Measurements from ENCODE around the gene GNG7.
A peak's percentile ranks its signal among the peaks of the same experiment; 100 is the strongest.
"Not testable (repeated sequence)": the region's sequence is repeated elsewhere in the genome, so short reads cannot be mapped to it uniquely, and the experiment has no call there.

Gene GNG7

GRCh38 chr19:2553510-2553909 is 149.0 kb downstream of the GNG7 start:
- H3K4me3 Mint-ChIP-seq: no peak overlapping the region
- no peaks in the 10 kb centered on the region for H3K36me3 Mint-ChIP-seq
- no peaks in the 10 kb centered on the region for H3K27me3 Mint-ChIP-seq
- peaks cover 18% of the 10 kb centered on the region for H3K4me1 Mint-ChIP-seq (ENCODE audit: low read depth)
- no peaks in the 10 kb centered on the region for H3K9me3 Mint-ChIP-seq (ENCODE audit: low read depth)
- H3K27ac Mint-ChIP-seq: no peak overlapping the region

GRCh38 chr19:2552859-2553258 is 149.6 kb downstream of the GNG7 start:
- H3K9me3 Mint-ChIP-seq (ENCODE audit: low read depth): no peaks in the 10 kb centered on the region
- peaks cover 18% of the 10 kb centered on the region for H3K4me1 Mint-ChIP-seq (ENCODE audit: low read depth)
- H3K27me3 Mint-ChIP-seq: no peaks in the 10 kb centered on the region
- H3K27ac Mint-ChIP-seq: peak overlapping the region; percentile 22
- H3K4me3 Mint-ChIP-seq: peak overlapping the region; percentile 69
- H3K36me3 Mint-ChIP-seq: no peaks in the 10 kb centered on the region

GRCh38 chr19:2551864-2552185 is 150.7 kb downstream of the GNG7 start:
- no peaks in the 10 kb centered on the region for H3K9me3 Mint-ChIP-seq (ENCODE audit: low read depth)

GRCh38 chr19:2551172-2551863 is 151.2 kb downstream of the GNG7 start:
- Mint-ChIP-seq H3K9me3 (ENCODE audit: low read depth) (no peaks in the 10 kb centered on the region), H3K27ac (no peak overlapping the region), H3K4me1 (ENCODE audit: low read depth) (peaks cover 16% of the 10 kb centered on the region), H3K4me3 (no peak overlapping the region), H3K36me3 (no peaks in the 10 kb centered on the region), H3K27me3 (no peaks in the 10 kb centered on the region)

More at GRCh38 chr19:2551864-2552185, 150.7 kb downstream of the GNG7 start:
- peak overlapping the region; percentile 54 for H3K27ac Mint-ChIP-seq
- no peaks in the 10 kb centered on the region for H3K27me3 Mint-ChIP-seq
- no peaks in the 10 kb centered on the region for H3K36me3 Mint-ChIP-seq
- H3K4me1 Mint-ChIP-seq (ENCODE audit: low read depth): peaks cover 16% of the 10 kb centered on the region
- no peak overlapping the region for H3K4me3 Mint-ChIP-seq

- Mint-ChIP-seq H3K27ac (no peak overlapping the region), H3K4me1 (ENCODE audit: low read depth) (peaks cover 16% of the 10 kb centered on the region), H3K4me3 (no peak overlapping the region), H3K36me3 (no peaks in the 10 kb centered on the region), H3K9me3 (ENCODE audit: low read depth) (no peaks in the 10 kb centered on the region), H3K27me3 (no peaks in the 10 kb centered on the region)
Observed at GRCh38 chr19:2550431-2551171, 151.9 kb downstream of the GNG7 start.

GRCh38 chr19:2549701-2550191 is 152.7 kb downstream of the GNG7 start:
- H3K4me1 Mint-ChIP-seq (ENCODE audit: low read depth): peaks cover 16% of the 10 kb centered on the region
- H3K4me3 Mint-ChIP-seq: no peak overlapping the region
- H3K27me3 Mint-ChIP-seq: no peaks in the 10 kb centered on the region
- H3K36me3 Mint-ChIP-seq: no peaks in the 10 kb centered on the region
- H3K9me3 Mint-ChIP-seq (ENCODE audit: low read depth): no peaks in the 10 kb centered on the region
- no peak overlapping the region for H3K27ac Mint-ChIP-seq

- no peak overlapping the region for H3K27ac Mint-ChIP-seq
- no peaks in the 10 kb centered on the region for H3K36me3 Mint-ChIP-seq
- H3K27me3 Mint-ChIP-seq: no peaks in the 10 kb centered on the region
- H3K4me1 Mint-ChIP-seq (ENCODE audit: low read depth): peaks cover 18% of the 10 kb centered on the region
- H3K9me3 Mint-ChIP-seq (ENCODE audit: low read depth): no peaks in the 10 kb centered on the region
- no peak overlapping the region for H3K4me3 Mint-ChIP-seq
Observed at GRCh38 chr19:2548966-2549365, 153.5 kb downstream of the GNG7 start.

GRCh38 chr19:2547721-2548120 is 154.8 kb downstream of the GNG7 start:
- no peak overlapping the region for H3K27ac Mint-ChIP-seq
- H3K27me3 Mint-ChIP-seq: no peaks in the 10 kb centered on the region
- peaks cover 22% of the 10 kb centered on the region for H3K4me1 Mint-ChIP-seq (ENCODE audit: low read depth)
- no peaks in the 10 kb centered on the region for H3K9me3 Mint-ChIP-seq (ENCODE audit: low read depth)
- no peaks in the 10 kb centered on the region for H3K36me3 Mint-ChIP-seq
- no peak overlapping the region for H3K4me3 Mint-ChIP-seq

- peaks cover 19% of the 10 kb centered on the region for H3K4me1 Mint-ChIP-seq (ENCODE audit: low read depth)
- no peaks in the 10 kb centered on the region for H3K27me3 Mint-ChIP-seq
- H3K4me3 Mint-ChIP-seq: no peak overlapping the region
- H3K9me3 Mint-ChIP-seq (ENCODE audit: low read depth): no peaks in the 10 kb centered on the region
- H3K36me3 Mint-ChIP-seq: no peaks in the 10 kb centered on the region
- no peak overlapping the region for H3K27ac Mint-ChIP-seq
Observed at GRCh38 chr19:2547033-2547680, 155.3 kb downstream of the GNG7 start.

- Mint-ChIP-seq H3K9me3 (ENCODE audit: low read depth) (no peaks in the 10 kb centered on the region), H3K4me1 (ENCODE audit: low read depth) (peaks cover 15% of the 10 kb centered on the region), H3K27me3 (no peaks in the 10 kb centered on the region), H3K36me3 (no peaks in the 10 kb centered on the region), H3K4me3 (no peak overlapping the region), H3K27ac (no peak overlapping the region)
Observed at GRCh38 chr19:2546128-2547032, 156.1 kb downstream of the GNG7 start.

GRCh38 chr19:2545416-2546127 is 156.9 kb downstream of the GNG7 start:
- H3K36me3 Mint-ChIP-seq; H3K27me3 Mint-ChIP-seq; H3K9me3 Mint-ChIP-seq (ENCODE audit: low read depth); H3K4me3 Mint-ChIP-seq; H3K27ac Mint-ChIP-seq: not testable (repeated sequence)
- H3K4me1 Mint-ChIP-seq (ENCODE audit: low read depth): peaks cover 11% of the 10 kb centered on the region

- Mint-ChIP-seq H3K9me3 (ENCODE audit: low read depth) (no peaks in the 10 kb centered on the region), H3K27ac (no peak overlapping the region), H3K4me3 (no peak overlapping the region), H3K4me1 (ENCODE audit: low read depth) (peaks cover 11% of the 10 kb centered on the region), H3K27me3 (no peaks in the 10 kb centered on the region), H3K36me3 (no peaks in the 10 kb centered on the region)
Observed at GRCh38 chr19:2544576-2545415, 157.7 kb downstream of the GNG7 start.

Data from activated naive CD8-positive, alpha-beta T cell (primary cell).